Measurements from ENCODE around the gene CXorf51B. TPM values are rescaled to one million over a fixed set of nuclear protein-coding genes. Genes with fewer than 3 reads are reported as not detected.
"Not testable (repeated sequence)": the region's sequence is repeated elsewhere in the genome, so short reads cannot be mapped to it uniquely, and the experiment has no call there.

The CXorf51B gene
- not detected for total RNA-seq

DNA sequence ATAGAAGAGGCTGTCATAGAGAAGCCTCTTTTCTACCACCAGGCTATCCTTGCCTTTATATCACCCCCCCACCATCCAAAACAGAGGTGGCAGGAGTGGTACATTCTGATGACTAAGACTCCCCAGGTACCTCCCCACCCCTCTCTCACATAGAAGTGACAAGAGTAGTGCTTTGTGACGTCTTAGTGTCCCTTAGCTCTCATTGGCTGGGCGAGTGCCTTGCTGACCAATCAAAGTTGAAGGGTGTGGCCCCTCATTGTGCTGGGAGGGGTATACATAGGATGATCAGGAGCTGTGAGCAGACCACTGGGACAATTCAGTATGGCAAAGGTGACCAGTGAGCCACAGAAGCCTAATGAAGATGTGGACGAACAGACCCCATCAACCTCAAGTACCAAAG lies at the start of gene CXorf51B:
CXorf51B (plus strand) TSS at position 301 of the 400 bp plus-strand sequence; CDS start at position 322, 21 bp downstream.
- H3K27me3 Mint-ChIP-seq; H3K4me3 Mint-ChIP-seq; H3K4me1 Mint-ChIP-seq (ENCODE audit: low read depth); H3K36me3 Mint-ChIP-seq (ENCODE audit: low read depth); ATAC-seq; POLR2A ChIA-PET; intact Hi-C loops (cut with micrococcal nuclease); CTCF ChIA-PET; H3K27ac Mint-ChIP-seq; H3K9me3 Mint-ChIP-seq; DNase-seq: not testable (repeated sequence)

DNA sequence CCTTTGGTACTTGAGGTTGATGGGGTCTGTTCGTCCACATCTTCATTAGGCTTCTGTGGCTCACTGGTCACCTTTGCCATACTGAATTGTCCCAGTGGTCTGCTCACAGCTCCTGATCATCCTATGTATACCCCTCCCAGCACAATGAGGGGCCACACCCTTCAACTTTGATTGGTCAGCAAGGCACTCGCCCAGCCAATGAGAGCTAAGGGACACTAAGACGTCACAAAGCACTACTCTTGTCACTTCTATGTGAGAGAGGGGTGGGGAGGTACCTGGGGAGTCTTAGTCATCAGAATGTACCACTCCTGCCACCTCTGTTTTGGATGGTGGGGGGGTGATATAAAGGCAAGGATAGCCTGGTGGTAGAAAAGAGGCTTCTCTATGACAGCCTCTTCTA lies 5.1 kb downstream of the CXorf51B start, which contains the start of gene CXorf51A:
CXorf51A (minus strand) TSS at position 101 of the 400 bp plus-strand sequence; CDS start at position 80, 21 bp downstream.
- POLR2A ChIA-PET; ATAC-seq; intact Hi-C loops (cut with micrococcal nuclease); CTCF ChIA-PET; H3K27me3 Mint-ChIP-seq; H3K27ac Mint-ChIP-seq; H3K4me3 Mint-ChIP-seq; H3K36me3 Mint-ChIP-seq (ENCODE audit: low read depth); DNase-seq; H3K4me1 Mint-ChIP-seq (ENCODE audit: low read depth); H3K9me3 Mint-ChIP-seq: not testable (repeated sequence)

DNA sequence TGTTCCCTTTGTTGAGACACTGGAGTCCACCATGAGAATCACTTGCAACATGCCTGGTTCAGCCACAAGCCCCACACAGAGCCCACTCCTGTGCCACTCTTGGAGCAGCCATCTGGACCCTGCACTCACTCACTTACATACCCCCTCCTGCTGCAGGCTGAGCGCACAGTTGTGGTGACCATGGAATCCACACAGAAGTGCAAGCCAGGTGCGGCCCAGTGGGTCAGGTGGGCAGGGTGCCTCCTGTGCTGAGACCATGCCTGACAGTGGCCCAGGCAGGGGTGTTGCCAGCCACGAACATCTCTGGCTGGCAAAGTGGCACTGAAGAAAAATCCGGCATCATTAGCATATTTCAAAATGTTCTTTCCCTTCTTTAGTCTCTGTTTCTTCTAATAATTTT lies 22.4 kb downstream of the CXorf51B start:
- Mint-ChIP-seq H3K27ac (no peak overlapping the region), H3K9me3 (peaks cover 3% of the 10 kb centered on the region), H3K27me3 (no peaks in the 10 kb centered on the region), H3K4me3 (no peak overlapping the region), H3K4me1 (ENCODE audit: low read depth) (no peaks in the 10 kb centered on the region), H3K36me3 (ENCODE audit: low read depth) (no peaks in the 10 kb centered on the region)
- intact Hi-C loops (cut with micrococcal nuclease): no loop called here
- CTCF ChIA-PET: no interaction called here
- POLR2A ChIA-PET: no interaction called here
- TF ChIP-seq, protein P1, sequence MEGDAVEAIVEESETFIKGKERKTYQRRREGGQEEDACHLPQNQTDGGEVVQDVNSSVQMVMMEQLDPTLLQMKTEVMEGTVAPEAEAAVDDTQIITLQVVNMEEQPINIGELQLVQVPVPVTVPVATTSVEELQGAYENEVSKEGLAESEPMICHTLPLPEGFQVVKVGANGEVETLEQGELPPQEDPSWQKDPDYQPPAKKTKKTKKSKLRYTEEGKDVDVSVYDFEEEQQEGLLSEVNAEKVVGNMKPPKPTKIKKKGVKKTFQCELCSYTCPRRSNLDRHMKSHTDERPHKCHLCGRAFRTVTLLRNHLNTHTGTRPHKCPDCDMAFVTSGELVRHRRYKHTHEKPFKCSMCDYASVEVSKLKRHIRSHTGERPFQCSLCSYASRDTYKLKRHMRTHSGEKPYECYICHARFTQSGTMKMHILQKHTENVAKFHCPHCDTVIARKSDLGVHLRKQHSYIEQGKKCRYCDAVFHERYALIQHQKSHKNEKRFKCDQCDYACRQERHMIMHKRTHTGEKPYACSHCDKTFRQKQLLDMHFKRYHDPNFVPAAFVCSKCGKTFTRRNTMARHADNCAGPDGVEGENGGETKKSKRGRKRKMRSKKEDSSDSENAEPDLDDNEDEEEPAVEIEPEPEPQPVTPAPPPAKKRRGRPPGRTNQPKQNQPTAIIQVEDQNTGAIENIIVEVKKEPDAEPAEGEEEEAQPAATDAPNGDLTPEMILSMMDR (IDR thresholded peaks at IDR 0.05): no peak
- no peak for ATAC-seq
- DNase-seq: no peak

DNA sequence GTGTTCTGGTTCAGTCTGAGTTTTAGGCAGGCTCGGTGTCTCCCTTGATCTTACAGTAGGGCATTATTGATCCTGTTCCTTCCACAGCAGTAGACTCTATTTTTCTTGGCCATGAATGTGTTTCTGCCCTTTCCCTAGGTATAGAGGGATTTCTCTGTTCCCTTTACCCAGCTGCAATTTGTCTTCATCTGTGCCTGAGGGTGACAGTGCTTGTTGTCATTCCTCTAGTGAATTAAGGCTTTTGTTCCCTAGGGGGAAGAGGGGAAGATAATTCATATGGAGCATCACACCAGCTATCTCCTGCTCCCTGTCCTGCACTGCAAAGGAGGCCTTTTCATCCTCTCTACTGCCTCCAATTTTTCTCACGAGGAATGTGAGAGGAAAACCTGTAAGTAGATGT lies 44.7 kb downstream of the CXorf51B start:
- Mint-ChIP-seq H3K4me3 (no peak overlapping the region), H3K27ac (no peak overlapping the region), H3K9me3 (peaks cover 2% of the 10 kb centered on the region), H3K4me1 (ENCODE audit: low read depth) (no peaks in the 10 kb centered on the region), H3K27me3 (no peaks in the 10 kb centered on the region), H3K36me3 (ENCODE audit: low read depth) (no peaks in the 10 kb centered on the region)
- ATAC-seq (no peak), DNase-seq (no peak)
- CTCF ChIA-PET: no interaction called here
- intact Hi-C loops (cut with micrococcal nuclease): no loop called here
- TF ChIP-seq, protein P1 (IDR thresholded peaks at IDR 0.05): no peak
- POLR2A ChIA-PET: no interaction called here

Other genes with a start within 250 kb of the CXorf51B start
- not detected for gene CXorf51A, start 5.0 kb downstream of the CXorf51B start, total RNA-seq

Data from activated CD8-positive, alpha-beta T cell treated with anti-CD3 and anti-CD28 coated beads for 36 hours (primary cell).